ENCODE data around the gene RNU6-9. TPM values are rescaled to one million over a fixed set of nuclear protein-coding genes. Genes with fewer than 3 reads are reported as not detected.
A peak's percentile ranks its signal among the peaks of the same experiment; 100 is the strongest.

The RNU6-9 gene
- total RNA-seq, 1 donor from 2014 or later, result not detected

DNA sequence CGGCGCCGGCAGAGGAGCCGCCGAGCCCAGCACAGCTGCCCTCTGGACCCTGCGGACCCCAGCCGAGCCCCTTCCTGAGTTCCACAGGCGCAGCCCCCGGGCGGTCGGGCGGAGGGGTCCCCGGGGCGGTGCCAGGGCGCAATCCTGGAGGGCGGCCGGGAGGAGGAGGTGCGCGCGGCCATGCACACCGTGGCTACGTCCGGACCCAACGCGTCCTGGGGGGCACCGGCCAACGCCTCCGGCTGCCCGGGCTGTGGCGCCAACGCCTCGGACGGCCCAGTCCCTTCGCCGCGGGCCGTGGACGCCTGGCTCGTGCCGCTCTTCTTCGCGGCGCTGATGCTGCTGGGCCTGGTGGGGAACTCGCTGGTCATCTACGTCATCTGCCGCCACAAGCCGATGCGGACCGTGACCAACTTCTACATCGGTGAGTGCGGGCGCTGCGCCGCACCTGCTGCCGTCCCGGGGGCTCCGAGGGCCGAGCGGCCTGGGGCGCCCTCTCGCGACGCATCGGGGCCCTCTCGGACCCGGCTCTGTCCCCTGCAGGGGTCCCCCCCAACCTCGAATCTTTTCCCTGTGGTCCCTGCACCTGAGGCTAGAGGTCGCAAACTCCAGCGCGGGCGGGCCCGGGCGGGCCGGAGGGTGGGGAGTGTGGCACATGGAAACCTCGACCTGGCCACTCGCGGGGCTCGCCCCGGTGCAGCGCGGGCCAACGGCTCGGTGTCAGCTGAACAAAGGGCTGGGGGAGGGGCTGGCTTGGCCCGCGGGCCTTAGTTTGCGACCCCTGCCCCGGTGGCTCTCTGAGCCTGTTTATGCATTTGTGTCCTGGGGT lies 24.3 kb downstream of the RNU6-9 start, which contains the start of gene KISS1R:
Gene KISS1R, plus strand, starts transcription at position 11 of the 829 bp plus-strand sequence. Its CDS starts 170 bp downstream, at position 181.
- no peak for DNase-seq (ENCODE audit: low spot score)

DNA sequence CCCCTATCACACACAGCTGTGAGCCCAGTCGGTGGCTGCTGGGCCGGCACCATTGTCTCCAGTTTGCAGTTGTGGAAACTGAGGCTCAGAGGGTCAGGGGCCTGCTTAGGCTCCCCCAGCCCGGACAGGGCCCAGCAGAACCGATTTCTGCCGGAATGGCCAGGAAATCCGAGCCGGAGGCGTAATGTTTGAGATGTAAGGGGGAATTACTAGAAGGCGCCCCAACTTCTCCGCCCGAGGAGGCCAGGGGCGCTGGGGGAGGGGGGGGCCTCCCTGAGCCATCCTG lies 24.8 kb downstream of the RNU6-9 start:
- no peak for DNase-seq (ENCODE audit: low spot score)

DNA sequence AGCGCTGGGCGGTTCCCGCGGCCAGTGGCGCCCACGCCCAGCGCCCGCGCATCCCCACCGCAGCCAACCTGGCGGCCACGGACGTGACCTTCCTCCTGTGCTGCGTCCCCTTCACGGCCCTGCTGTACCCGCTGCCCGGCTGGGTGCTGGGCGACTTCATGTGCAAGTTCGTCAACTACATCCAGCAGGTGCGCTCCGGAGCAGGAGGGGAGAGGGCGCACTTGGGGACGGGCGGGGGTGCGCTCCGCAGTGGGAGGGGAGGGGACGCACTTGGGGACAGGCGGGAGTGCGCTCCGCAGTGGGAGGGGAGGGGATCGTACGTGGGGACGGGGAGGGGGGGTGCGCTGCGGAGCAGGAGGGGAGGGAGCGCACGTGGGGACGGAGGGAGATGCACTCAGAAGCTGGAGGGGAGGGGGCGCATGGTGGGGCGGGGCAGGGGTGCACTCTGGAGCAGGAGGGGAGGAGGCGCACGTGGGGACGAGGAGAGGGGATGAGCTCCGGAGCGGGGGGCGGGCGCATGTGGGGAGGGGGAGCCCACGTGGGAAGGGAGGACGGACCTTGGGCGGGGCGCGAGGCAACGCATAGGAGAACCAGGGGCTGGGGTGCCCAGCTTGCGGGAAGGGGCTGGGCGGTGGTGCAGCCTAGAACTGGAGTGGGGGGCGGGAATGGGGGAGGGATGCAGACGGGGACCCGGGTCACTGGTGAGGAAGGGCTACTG lies 25.4 kb downstream of the RNU6-9 start:
- DNase-seq (ENCODE audit: low spot score), result no peak

DNA sequence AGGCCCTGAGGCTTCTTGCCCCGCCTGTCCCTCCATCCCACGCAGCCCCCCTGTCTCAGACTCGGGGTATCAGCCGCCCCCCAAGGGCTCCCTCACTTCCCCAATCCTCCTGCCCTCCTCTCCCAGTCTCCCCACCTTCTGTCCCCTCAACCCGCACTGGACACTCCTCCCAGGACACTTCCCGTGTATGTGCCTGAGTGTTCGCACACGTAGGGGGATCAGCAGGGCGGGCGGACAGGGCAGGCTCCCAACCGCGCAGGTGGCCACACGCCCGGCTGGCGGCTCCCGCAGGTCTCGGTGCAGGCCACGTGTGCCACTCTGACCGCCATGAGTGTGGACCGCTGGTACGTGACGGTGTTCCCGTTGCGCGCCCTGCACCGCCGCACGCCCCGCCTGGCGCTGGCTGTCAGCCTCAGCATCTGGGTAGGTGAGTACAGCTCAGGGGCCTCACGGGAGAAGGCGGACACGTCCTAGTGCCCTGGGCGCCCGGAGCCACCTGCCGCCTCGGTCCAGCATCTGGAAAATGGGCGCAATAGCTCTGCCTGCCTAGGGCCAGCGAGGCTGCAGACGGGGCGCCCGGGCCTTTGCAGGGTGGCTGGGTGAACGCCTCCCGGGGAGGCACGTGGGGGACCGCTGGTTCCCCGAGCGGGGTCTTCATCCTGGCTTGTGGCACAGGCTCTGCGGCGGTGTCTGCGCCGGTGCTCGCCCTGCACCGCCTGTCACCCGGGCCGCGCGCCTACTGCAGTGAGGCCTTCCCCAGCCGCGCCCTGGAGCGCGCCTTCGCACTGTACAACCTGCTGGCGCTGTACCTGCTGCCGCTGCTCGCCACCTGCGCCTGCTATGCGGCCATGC lies 26.1 kb downstream of the RNU6-9 start:
- DNase-seq (ENCODE audit: low spot score), result no peak

DNA sequence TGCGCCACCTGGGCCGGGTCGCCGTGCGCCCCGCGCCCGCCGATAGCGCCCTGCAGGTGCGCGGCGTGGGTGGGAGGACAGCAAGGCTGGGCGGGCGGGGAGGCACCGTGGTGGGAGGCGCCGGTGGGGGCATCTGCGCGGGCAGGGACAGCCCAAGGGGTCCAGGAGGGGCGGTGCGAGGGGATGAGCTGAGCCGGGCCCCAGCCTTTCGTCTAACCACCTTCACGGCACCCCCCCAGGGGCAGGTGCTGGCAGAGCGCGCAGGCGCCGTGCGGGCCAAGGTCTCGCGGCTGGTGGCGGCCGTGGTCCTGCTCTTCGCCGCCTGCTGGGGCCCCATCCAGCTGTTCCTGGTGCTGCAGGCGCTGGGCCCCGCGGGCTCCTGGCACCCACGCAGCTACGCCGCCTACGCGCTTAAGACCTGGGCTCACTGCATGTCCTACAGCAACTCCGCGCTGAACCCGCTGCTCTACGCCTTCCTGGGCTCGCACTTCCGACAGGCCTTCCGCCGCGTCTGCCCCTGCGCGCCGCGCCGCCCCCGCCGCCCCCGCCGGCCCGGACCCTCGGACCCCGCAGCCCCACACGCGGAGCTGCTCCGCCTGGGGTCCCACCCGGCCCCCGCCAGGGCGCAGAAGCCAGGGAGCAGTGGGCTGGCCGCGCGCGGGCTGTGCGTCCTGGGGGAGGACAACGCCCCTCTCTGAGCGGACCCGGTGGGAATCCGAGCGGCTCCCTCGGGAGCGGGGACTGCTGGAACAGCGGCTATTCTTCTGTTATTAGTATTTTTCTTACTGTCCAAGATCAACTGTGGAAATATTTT lies 27.0 kb downstream of the RNU6-9 start:
- DNase-seq (ENCODE audit: low spot score), result no peak

DNA sequence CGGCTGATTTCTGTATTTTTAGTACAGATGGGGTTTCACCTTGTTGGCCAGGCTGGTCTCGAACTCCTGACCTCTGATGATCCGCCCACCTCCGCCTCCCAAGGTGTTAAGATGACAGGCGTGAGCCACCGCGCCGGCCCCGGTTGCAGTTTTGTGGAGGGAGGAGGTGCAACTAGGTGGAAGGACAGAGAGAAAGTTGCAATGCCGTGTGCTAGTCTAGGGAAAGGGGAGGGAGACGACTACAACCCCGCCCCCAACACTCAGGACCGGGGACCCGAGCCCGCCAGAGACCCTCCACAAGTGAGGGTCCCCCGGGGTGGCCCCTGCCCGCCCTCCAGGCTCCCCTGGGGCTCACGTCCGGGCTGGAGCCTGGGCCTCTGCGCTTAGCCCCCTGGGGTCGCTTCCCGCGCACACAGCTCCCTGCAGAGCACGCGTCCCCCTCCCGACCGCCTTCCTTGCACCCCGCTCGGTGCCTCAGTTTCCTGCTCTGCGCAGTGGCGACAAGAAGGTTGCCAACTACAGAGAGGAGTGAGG lies 31.3 kb downstream of the RNU6-9 start:
- no peak for DNase-seq (ENCODE audit: low spot score)

DNA sequence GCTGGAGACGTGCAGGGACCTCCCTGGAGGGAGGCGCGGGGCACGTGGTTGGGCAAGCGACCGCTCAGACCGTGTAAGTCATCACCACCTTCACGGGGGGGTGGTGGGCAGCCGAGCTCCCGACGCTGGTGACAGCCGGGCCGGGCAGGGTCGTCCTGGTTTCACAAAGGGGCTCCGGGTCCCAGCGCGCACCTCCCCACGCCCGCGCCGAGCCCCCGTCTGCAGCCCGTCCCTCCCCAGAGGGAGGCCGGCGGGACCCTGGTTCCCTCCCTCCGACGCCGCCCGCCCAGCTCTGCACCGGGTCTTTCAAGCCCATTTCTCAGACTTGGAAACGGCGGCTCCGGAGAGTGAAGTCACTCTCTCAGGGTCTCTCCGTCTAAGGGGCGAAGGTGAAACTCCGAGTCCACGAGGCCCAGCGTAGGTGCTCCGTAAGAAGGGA lies 31.8 kb downstream of the RNU6-9 start:
- no peak for DNase-seq (ENCODE audit: low spot score)

DNA sequence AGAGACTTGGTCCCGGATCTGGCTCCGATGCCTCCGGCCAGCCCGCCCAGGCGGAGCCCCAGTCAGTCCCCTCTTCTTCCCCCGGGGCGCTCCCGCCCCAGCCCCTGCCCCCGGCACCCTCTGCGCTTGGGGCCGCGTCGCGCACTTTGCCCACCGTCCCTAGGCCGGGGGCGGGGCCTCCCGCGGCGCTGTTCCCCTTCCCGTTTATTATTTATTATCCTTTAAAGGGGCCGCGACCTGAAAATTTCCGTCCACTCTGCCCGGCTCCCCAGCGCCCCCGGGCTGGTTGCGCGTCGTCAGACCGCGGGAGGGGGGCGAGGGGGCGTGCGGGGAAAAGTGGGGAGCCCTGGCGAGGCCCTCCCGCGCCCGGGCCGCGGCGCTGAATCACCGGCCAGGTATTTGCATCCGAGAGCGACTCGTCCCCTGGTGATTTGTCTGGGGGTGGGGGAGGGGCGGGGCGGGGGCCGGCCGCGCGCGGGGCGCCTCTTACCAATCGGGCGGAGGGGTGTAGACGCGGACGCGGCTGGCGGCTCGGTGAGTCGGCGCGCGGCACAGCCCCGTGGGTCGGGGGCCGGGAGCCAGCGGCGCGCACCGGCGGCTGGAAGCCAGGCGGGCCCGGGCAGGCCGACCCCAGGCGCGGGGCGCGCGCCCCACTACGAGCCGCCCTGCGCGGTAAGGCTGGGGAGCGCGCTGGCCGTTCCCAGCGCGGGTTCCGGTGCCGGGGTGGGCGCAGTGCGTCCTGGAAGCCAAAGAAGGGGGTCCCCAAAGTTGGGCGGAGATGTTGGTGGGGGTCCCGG lies 32.4 kb downstream of the RNU6-9 start, which contains the start of gene ARID3A:
Gene ARID3A, plus strand, starts transcription at position 510 of the 797 bp plus-strand sequence. CDS start 3,494 bp downstream, outside the sequence.
- DNase-seq (ENCODE audit: low spot score), result peak; percentile 90

DNA sequence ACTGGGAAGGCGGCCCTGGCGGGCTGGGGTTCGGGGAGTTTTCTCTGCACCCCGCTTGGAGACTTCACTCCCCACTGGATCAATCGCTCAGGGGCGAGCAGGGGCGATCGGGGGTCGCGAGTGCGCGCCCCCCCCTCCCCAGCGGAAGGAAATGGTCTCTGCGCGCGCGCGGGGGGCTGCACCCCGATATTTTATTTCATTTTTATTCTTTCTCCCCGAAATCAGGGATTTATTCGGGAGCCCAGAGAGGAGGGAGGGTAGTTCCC lies 33.0 kb downstream of the RNU6-9 start:
- DNase-seq (ENCODE audit: low spot score), result no peak

DNA sequence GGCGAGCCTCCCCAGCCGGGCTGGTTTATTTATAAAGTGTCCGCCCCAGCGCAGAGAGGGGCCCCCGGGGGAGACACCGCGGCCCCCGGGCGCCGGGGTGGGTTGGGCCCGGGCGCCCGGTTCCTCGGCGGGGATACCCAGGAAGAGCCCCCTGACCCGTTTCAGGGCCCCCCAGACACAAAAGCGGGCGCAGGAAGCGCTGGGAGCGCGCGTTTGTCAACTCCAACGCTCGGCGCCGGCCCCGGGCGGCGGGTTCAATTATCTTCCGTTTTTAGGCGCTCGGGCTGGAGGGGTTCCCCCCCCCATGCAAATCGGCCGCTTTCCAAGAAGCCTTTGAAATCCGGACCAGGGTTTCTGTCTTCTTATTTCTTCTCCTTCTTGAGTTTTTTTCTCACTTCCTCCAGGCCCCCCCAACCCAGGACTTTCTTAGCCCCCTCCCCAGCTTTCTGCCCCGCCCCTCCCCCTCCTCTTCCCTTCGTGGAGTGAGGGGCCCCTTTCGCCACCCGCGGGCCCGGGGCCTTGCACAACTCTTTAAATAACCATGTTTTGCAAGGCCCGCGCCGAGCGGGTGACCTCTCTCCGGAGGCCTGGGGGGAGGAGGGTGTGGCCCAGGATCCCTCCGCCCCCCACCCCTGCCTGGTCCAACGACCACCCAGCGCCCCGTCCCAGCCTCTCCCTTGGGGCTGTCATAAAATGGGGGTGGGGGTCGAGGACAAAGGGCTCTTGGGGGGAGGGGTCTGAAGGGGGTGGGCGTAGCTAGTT lies 33.5 kb downstream of the RNU6-9 start:
- DNase-seq (ENCODE audit: low spot score), result peak; percentile 55

DNA sequence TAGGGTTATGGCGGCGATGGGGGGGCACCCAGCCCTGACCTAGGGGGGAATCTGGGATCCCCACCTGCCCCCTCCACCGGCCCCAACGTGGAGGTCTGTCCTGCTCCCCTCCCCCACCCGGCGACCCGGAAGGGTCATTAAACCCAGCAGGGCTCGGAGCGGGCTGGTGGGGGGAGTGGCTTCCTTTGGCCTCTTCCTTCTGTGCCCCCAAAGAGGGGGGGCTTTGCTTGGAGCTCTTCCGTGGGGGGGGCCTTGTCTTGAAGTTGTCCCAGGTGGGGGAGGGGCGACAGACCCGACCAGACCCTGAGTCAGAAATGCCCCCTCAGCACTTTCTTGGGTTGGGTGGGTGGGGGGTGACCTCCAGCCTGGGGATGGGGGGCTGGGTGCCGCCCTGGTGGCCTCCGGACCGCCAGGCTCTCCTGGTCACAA lies 34.1 kb downstream of the RNU6-9 start:
- DNase-seq (ENCODE audit: low spot score), result no peak

DNA sequence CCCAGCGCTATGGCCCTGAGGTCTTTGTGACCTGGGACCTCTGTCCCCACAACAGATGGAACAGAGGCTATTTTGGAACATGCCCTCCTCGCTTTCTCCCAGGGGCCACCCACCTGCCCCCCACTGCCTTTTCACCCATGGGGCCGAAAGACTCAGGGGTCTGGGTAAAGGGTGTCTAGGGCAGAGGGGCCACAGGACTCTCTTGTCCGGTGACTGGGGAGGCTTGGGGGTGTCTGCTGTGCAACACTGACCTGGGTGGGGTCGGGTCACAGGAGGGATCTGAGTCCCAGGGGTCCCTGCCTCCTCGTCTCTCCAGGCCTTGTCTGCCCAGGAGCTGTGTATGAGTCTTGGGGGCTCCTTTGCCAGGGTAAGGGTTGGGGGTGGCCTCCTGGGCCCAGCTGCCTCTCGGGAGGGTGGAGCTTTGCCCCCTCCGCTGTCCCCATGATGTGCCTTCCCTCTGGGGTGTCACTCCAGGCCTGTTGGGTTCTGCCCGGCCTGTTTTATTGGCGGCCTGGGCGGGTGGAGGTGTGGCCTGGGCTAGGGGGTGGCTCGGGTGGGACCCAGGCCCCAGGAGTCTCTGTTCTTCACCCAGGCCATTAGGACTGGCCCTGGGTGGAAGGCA lies 34.6 kb downstream of the RNU6-9 start:
- DNase-seq (ENCODE audit: low spot score), result no peak

DNA sequence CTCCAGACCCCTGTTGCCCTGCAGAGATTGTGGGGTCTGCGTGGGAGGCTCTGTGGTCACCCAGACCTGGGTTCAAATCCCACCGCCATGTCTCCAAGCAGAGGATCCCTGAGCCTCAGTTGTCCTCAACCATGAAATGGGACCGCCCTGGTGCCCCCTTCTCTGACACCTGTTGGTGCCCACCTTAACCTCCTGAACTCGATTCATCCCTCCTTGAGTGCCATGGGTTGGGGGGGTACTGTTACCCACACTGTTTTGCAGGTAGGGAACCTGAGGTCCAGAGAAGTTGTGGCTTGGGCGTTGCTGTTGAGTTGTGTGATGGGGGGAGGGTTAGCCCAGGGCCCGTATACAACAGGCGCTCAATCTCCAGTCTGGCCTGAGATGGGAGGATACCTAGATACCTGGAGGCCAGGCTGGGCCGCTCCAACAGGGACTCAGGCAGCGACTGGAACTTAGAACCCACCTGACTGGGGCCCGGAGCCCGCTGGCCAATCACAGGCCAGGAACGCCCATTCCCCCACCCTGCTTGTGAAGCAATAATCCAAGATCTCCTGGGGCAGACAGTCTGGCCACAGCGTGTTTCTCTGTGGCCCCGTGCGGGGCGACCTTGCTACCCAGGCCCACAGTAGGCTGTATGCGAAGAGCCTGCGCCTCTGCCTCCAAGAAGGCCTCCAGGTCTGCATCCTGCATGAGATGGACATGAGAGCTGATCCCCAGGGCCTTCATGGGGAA lies 35.4 kb downstream of the RNU6-9 start:
- no peak for DNase-seq (ENCODE audit: low spot score)

DNA sequence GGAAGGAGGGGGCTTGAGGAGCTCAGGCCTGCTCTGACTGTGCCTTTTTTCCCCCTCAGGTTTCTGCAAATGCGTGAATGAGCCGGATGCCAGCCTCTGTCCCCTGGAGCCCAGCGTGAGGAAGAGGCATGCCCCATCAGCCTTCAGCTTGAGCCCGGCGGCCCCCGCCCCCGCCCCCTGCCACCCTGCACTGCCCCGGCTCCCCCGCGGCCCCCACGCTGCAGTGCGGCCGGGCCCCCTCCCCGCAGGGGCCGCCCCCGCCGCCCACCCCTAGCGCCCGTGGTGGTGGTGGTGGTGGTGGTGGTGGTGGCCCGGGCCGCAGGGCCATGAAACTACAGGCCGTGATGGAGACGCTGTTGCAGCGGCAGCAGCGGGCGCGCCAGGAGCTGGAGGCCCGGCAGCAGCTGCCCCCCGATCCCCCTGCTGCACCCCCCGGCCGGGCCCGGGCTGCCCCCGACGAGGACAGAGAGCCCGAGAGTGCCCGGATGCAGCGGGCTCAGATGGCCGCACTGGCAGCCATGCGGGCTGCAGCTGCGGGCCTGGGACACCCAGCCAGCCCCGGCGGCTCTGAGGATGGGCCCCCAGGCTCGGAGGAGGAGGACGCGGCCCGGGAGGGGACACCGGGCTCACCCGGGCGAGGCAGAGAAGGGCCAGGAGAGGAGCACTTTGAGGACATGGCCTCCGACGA lies 36.1 kb downstream of the RNU6-9 start:
- DNase-seq (ENCODE audit: low spot score), result no peak

DNA sequence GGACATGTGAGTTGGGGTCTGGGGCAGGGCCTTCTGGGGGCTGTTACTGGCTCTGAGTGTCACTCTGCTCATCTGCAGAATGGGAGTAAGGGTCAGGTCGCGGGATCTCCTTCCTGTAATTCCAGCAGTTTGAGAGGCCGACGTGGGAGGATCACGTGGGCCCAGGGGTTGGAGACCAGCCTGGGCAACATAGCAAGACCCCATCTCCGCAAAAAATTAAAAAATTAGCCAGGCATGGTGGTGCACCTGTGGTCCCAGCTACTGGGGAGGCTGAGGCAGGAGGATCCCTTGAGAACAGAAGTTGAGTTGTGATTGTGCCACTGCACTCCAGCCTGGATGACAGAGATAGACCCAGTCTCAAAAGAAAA lies 36.6 kb downstream of the RNU6-9 start:
- no peak for DNase-seq (ENCODE audit: low spot score)

DNA sequence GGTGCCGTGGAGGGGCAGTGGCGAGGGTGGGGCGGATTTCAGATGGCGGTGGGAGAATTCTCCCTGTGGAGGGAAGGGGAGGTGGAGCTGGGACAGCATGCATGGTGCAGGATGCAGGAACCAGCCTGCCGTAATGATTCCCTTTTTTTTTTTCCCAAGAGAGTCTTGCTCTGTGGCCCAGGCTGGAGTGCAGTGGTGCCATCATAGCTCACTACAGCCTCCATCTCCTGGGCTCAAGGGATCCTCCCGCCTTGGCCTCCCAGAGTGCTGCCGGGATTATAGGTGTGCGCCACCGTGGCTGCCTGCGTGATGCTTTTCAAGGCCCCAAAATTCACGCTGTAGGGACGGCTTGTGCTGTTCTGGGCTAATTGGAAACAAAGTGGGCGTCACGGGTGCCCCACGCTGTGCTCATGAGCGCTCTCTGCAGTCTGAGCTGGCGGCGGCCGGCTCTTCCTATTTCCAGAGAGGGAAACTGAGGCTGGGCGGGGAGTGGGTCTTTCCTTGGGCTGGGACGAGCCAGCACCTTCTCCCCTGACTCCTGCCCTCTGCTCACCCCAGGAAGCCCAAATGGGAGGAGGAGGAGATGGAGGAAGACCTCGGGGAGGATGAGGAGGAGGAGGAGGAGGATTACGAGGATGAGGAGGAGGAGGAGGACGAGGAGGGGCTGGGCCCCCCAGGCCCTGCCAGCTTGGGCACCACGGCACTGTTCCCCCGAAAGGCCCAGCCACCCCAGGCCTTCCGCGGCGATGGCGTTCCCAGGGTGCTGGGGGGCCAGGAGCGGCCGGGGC lies 38.8 kb downstream of the RNU6-9 start:
- no peak for DNase-seq (ENCODE audit: low spot score)

All from umbilical cord (tissue), 2 donors.